Right lobe of liver (tissue), 4 donors: ENCODE data around the gene SUMF2.

Experiments used
- POLR2A ChIP-seq: fragments of 450-650 bp; IDR thresholded peaks from one replicate; pipeline ENCODE4 v1.6.1; 2017; ENCODE audit warnings: antibody characterized with exemption, mild to moderate bottlenecking
- TF ChIP-seq, protein P1 (sequence below), 4 donors: fragments of 200-600 bp in 3 of 4; fragments of 450-650 bp in 1 of 4; IDR thresholded peaks; one replicate each; pipeline versions ENCODE4 v1.5.1 to v1.8.0; 2016 to 2022; ENCODE audit warnings: antibody characterized with exemption in 4 of 4, mild to moderate bottlenecking in 2 of 4
- donor health status: DM: no; HTN: no; CAD: no.
- donor health status: DM: no; HTN: no; CAD: no.
- donor health status: DM: no; HTN: yes; CAD: no.

DNA sequence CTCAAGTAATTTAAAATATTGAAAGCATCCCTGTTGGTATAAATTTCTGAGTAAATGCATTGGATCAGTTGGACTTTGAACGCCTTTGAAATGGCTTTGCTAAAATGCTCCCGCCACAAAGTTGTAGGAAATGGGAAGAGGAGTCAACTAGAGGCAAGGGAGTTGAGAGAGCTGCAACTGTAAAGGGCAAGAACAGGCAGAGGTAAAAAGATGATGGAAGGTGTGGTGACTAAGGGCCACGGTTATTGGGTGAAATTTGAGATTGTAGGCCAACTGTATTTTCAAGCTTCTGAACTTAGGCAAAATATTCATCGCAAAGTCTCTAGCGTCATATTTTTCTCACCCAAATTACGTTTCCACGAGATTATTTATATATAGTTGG lies 595 bp upstream of the SUMF2 start:
- no peak for TF ChIP-seq POLR2A
- TF ChIP-seq, protein P1, sequence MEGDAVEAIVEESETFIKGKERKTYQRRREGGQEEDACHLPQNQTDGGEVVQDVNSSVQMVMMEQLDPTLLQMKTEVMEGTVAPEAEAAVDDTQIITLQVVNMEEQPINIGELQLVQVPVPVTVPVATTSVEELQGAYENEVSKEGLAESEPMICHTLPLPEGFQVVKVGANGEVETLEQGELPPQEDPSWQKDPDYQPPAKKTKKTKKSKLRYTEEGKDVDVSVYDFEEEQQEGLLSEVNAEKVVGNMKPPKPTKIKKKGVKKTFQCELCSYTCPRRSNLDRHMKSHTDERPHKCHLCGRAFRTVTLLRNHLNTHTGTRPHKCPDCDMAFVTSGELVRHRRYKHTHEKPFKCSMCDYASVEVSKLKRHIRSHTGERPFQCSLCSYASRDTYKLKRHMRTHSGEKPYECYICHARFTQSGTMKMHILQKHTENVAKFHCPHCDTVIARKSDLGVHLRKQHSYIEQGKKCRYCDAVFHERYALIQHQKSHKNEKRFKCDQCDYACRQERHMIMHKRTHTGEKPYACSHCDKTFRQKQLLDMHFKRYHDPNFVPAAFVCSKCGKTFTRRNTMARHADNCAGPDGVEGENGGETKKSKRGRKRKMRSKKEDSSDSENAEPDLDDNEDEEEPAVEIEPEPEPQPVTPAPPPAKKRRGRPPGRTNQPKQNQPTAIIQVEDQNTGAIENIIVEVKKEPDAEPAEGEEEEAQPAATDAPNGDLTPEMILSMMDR (IDR thresholded peaks at IDR 0.05) = no peak
